ENCODE results near the gene MECR. TPM values are rescaled to one million over a fixed set of nuclear protein-coding genes. Genes with fewer than 3 reads are reported as not detected.

MECR gene
- polyA plus RNA-seq, 1 of the 3 experiments (the other 2 are of a cell fraction): 38.3 TPM

- H3K9ac ChIP-seq: no peak overlapping the region
- no peaks in the 10 kb centered on the region for H3K79me2 ChIP-seq (ENCODE audit: insufficient read depth)
- no peaks in the 10 kb centered on the region for H3K9me2 ChIP-seq
- H3K27ac ChIP-seq (ENCODE audit: low read depth in 2 of 2, low read length in 1 of 2): no peak overlapping the region
- TF ChIP-seq RFX5 (IDR thresholded peaks at IDR 0.05; ENCODE audit: low read length) (no peak), SIN3A (IDR thresholded peaks at IDR 0.05; ENCODE audit: borderline replicate concordance, low read depth, low read length) (no peak), TEAD4 (IDR thresholded peaks at IDR 0.05; ENCODE audit: borderline replicate concordance, insufficient read depth) (peak; percentile 56; the same call in 1 of the 2 replicates)
- no peaks in the 10 kb centered on the region for H3K27me3 ChIP-seq (ENCODE audit: insufficient read depth)
- ChIA-PET CTCF (interaction anchor here (0.8 to 1.8 kb wide), 3 partner anchors 10 to 25 kb away, joined by 3 to 4 read pairs (median 4); no protein-coding TSS in a partner anchor), POLR2A (no interaction called here)
- no peaks in the 10 kb centered on the region for H3K36me3 ChIP-seq (replicated peaks in 1 of 2; ENCODE audit: control insufficient read depth in 1 of 2, insufficient read depth in 2 of 2, low read length in 1 of 2)
- H3K4me2 ChIP-seq: peak overlapping the region; percentile 55
- H3K9me3 ChIP-seq: no peaks in the 10 kb centered on the region
- peaks cover 3 to 10% of the 10 kb centered on the region in 2 experiments; a peak in 2 of 4 replicates for H3K4me1 ChIP-seq (ENCODE audit: control insufficient read depth in 1 of 2, insufficient read depth in 2 of 2, low read depth in 1 of 2, low read length in 1 of 2)
- no peaks in the 10 kb centered on the region for H4K20me1 ChIP-seq (ENCODE audit: insufficient read depth)
- no peaks in the 10 kb centered on the region for H3F3A ChIP-seq (replicated peaks; ENCODE audit: insufficient read depth)
- DNase-seq: no peak
- 58% methylated on average over 5 of the region's 7 CpGs for WGBS (ENCODE audit: low lambda C conversion rate)
- H3K4me3 ChIP-seq (ENCODE audit: low read depth in 2 of 2, low read length in 1 of 2): no peak overlapping the region
- no peak overlapping the region for H2AFZ ChIP-seq (ENCODE audit: low read depth)
These were observed 41.0 kb upstream of the MECR start for GRCh38 chr1:29271724-29272123.

- no peaks in the 10 kb centered on the region for H3K9me3 ChIP-seq
- peaks cover 3 to 10% of the 10 kb centered on the region in 2 experiments; a peak in 2 of 4 replicates for H3K4me1 ChIP-seq (ENCODE audit: control insufficient read depth in 1 of 2, insufficient read depth in 2 of 2, low read depth in 1 of 2, low read length in 1 of 2)
- H3K36me3 ChIP-seq (replicated peaks in 1 of 2; ENCODE audit: control insufficient read depth in 1 of 2, insufficient read depth in 2 of 2, low read length in 1 of 2): no peaks in the 10 kb centered on the region
- no peaks in the 10 kb centered on the region for H4K20me1 ChIP-seq (ENCODE audit: insufficient read depth)
- H3F3A ChIP-seq (replicated peaks; ENCODE audit: insufficient read depth): no peaks in the 10 kb centered on the region
- H3K4me2 ChIP-seq: no peak overlapping the region; the same call in 1 of the 2 replicates
- H3K9ac ChIP-seq: no peak overlapping the region
- ChIA-PET CTCF (interaction anchor here (0.7 to 1.8 kb wide), 5 partner anchors 10 to 238 kb away, joined by 3 to 6 read pairs (median 4); no protein-coding TSS in a partner anchor), POLR2A (no interaction called here)
- no peaks in the 10 kb centered on the region for H3K27me3 ChIP-seq (ENCODE audit: insufficient read depth)
- TF ChIP-seq RFX5 (IDR thresholded peaks at IDR 0.05; ENCODE audit: low read length) (no peak), USF2 (IDR thresholded peaks at IDR 0.05; ENCODE audit: borderline replicate concordance, low read depth, low read length) (no peak), MXI1 (IDR thresholded peaks at IDR 0.05; ENCODE audit: low read depth, low read length) (no peak), SMC3 (IDR thresholded peaks at IDR 0.05; ENCODE audit: low read depth, low read length) (no peak), CHD2 (IDR thresholded peaks at IDR 0.05; ENCODE audit: low read length, partially characterized antibody) (no peak), NRF1 (IDR thresholded peaks at IDR 0.05; ENCODE audit: low read depth, low read length) (no peak), RXRA (IDR thresholded peaks at IDR 0.05; ENCODE audit: borderline replicate concordance, low read depth) (no peak), ZBTB33 (IDR thresholded peaks at IDR 0.05; ENCODE audit: borderline replicate concordance, low read depth) (no peak), ELF1 (IDR thresholded peaks at IDR 0.05) (no peak), REST (IDR thresholded peaks at IDR 0.05; ENCODE audit: low read depth, low read length) (no peak), FOXJ3 (CRISPR knock-in tag; IDR thresholded peaks at IDR 0.05) (no peak)
- no peak overlapping the region for H3K4me3 ChIP-seq (ENCODE audit: low read depth in 2 of 2, low read length in 1 of 2)
- no peak overlapping the region for H2AFZ ChIP-seq (ENCODE audit: low read depth)
- no peaks in the 10 kb centered on the region for H3K79me2 ChIP-seq (ENCODE audit: insufficient read depth)
- H3K27ac ChIP-seq (ENCODE audit: low read depth in 2 of 2, low read length in 1 of 2): no peak overlapping the region
- WGBS (ENCODE audit: low lambda C conversion rate): 33% methylated on average over 3 of the region's 3 CpGs
- no peaks in the 10 kb centered on the region for H3K9me2 ChIP-seq
- no peak for DNase-seq
These were observed 40.3 kb upstream of the MECR start for GRCh38 chr1:29270929-29271521.
